H1 (cell line): ENCODE measurements around the gene CD44. TPM values are rescaled to one million over a fixed set of nuclear protein-coding genes. Genes with fewer than 3 reads are reported as not detected.
A peak's percentile ranks its signal among the peaks of the same experiment; 100 is the strongest.

Experiments
- CTCF ChIA-PET: fragments of 300-600 bp; sonication (Branson Sonifier 250); formaldehyde crosslinking; loops from one replicate; lab custom pipeline; 2021; ENCODE audit not compliant: partially characterized antibody; lab: Charles Lee
- POLR2A ChIA-PET: fragments of 300-600 bp; sonication (Branson Sonifier 250); formaldehyde crosslinking; loops from one replicate; lab custom pipeline; 2021; ENCODE audit warnings: inconsistent platforms; ENCODE audit not compliant: partially characterized antibody; lab: Charles Lee
- DNase-seq, 2 experiments: peaks; one replicate each; pipeline versions ENCODE4 v3.0.0 to v3.0.0-alpha.2; 2010 to 2022; ENCODE audit warnings: low spot score in 2 of 2, low read depth in 1 of 2, mixed read lengths in 1 of 2
- FAIRE-seq: peaks from 2 replicates; lab custom pipeline; 2011; peaks lifted over from hg19 to GRCh38; lab: Jason Lieb, UNC
- H2AFZ ChIP-seq: 2 replicates; pipeline ENCODE4 v1.8.1; 2012; ENCODE audit warnings: low read length, inconsistent platforms
- H2AK5ac ChIP-seq: 2 replicates; pipeline ENCODE4 v1.6.1; 2013; ENCODE audit warnings: low read depth, low read length
- H2BK120ac ChIP-seq: replicated peaks from 2 replicates; pipeline ENCODE3; 2013; ENCODE audit warnings: low read depth, low read length, inconsistent platforms
- H2BK12ac ChIP-seq: 2 replicates; pipeline ENCODE4 v1.6.1; 2013; ENCODE audit warnings: low read depth, low read length
- H2BK15ac ChIP-seq: 2 replicates; pipeline ENCODE4 v1.6.1; 2013; ENCODE audit warnings: low read length
- H2BK20ac ChIP-seq: 2 replicates; pipeline ENCODE4 v1.6.1; 2013; ENCODE audit warnings: low read length
- H2BK5ac ChIP-seq: 2 replicates; pipeline ENCODE4 v1.6.1; 2013; ENCODE audit warnings: low read depth, low read length
- H3K14ac ChIP-seq: 2 replicates; pipeline ENCODE4 v1.6.1; 2013; ENCODE audit warnings: inconsistent platforms; ENCODE audit not compliant: insufficient read length
- H3K18ac ChIP-seq: 2 replicates; pipeline ENCODE4 v1.6.1; 2013; ENCODE audit warnings: low read length; ENCODE audit errors: extremely low read depth
- H3K23ac ChIP-seq: 2 replicates; pipeline ENCODE4 v1.6.1; 2013; ENCODE audit warnings: inconsistent platforms; ENCODE audit not compliant: insufficient read length
- H3K23me2 ChIP-seq: 2 replicates; pipeline ENCODE4 v1.6.1; 2013; ENCODE audit warnings: low read depth, low read length
- H3K27ac ChIP-seq: 2 replicates; pipeline ENCODE4 v1.6.1; 2011; ENCODE audit warnings: low read depth, low read length, inconsistent platforms
- H3K27me3 ChIP-seq, 4 experiments: replicated peaks in 1 of 4; 1 replicate in 1 of 4; 2 replicates in 3 of 4; pipeline versions ENCODE4 v1.6.1 to v1.8.1; 2011 to 2013; ENCODE audit warnings: low read length in 3 of 4, mild to moderate bottlenecking in 3 of 4, inconsistent platforms in 2 of 4, mixed read lengths in 2 of 4, moderate library complexity in 1 of 4; ENCODE audit not compliant: control insufficient read depth in 3 of 4, insufficient read depth in 3 of 4; ENCODE audit errors: extremely low read depth in 1 of 4
- H3K36me3 ChIP-seq, 4 experiments: 2 replicates each; pipeline versions ENCODE4 v1.6.1 to v1.8.1; 2011 to 2013; ENCODE audit warnings: mild to moderate bottlenecking in 4 of 4, low read length in 3 of 4, moderate library complexity in 2 of 4, control low read depth in 1 of 4, inconsistent platforms in 1 of 4; ENCODE audit not compliant: insufficient read depth in 4 of 4, control insufficient read depth in 2 of 4
- H3K4ac ChIP-seq: replicated peaks from 2 replicates; pipeline ENCODE3; 2013; ENCODE audit warnings: low read length, low read depth, mixed read lengths, inconsistent platforms; ENCODE audit not compliant: insufficient read length
- H3K4me1 ChIP-seq, 4 experiments: replicated peaks in 1 of 4; 1 replicate in 1 of 4; 2 replicates in 3 of 4; pipeline versions ENCODE4 v1.6.1 to v1.8.1; 2011 to 2013; ENCODE audit warnings: low read length in 3 of 4, inconsistent platforms in 2 of 4, mixed read lengths in 1 of 4; ENCODE audit not compliant: insufficient read depth in 4 of 4, control insufficient read depth in 3 of 4
- H3K4me2 ChIP-seq, 2 experiments: 2 replicates each; pipeline versions ENCODE4 v1.6.1 to v1.8.1; 2011 to 2013; ENCODE audit warnings: low read depth in 2 of 2, low read length in 2 of 2, control low read depth in 1 of 2, inconsistent platforms in 1 of 2, mild to moderate bottlenecking in 1 of 2; ENCODE audit not compliant: insufficient read depth in 1 of 2
- H3K4me3 ChIP-seq, 4 experiments: fragments of 200-600, 300-600 bp in 1 of 4; sonication (generic), shearing (Covaris generic), sonication (Bioruptor Twin) in 1 of 4; 2 replicates each; pipeline versions ENCODE4 v1.5.1 to v1.8.1; 2011 to 2016; ENCODE audit warnings: low read length in 4 of 4, low read depth in 3 of 4, control low read depth in 2 of 4, inconsistent platforms in 2 of 4, mild to moderate bottlenecking in 2 of 4, mixed read lengths in 1 of 4, moderate library complexity in 1 of 4; ENCODE audit not compliant: insufficient read depth in 2 of 4; ENCODE audit errors: extremely low read depth in 1 of 4
- H3K56ac ChIP-seq: replicated peaks from 2 replicates; pipeline ENCODE3; 2013; ENCODE audit warnings: low read depth, mild to moderate bottlenecking, mixed read lengths, low read length, inconsistent platforms; ENCODE audit not compliant: insufficient read length
- H3K79me1 ChIP-seq: 2 replicates; pipeline ENCODE4 v1.6.1; 2013; ENCODE audit warnings: low read depth, low read length, control low read depth
- H3K79me2 ChIP-seq, 2 experiments: 2 replicates each; pipeline versions ENCODE4 v1.6.1 to v1.8.1; 2012 to 2013; ENCODE audit warnings: low read length in 2 of 2, mild to moderate bottlenecking in 2 of 2, inconsistent platforms in 1 of 2; ENCODE audit not compliant: insufficient read depth in 2 of 2, control insufficient read depth in 1 of 2
- H3K9ac ChIP-seq, 4 experiments: replicated peaks in 1 of 4; 1 replicate in 1 of 4; 2 replicates in 3 of 4; pipeline versions ENCODE4 v1.6.1 to v1.8.1; 2011 to 2013; ENCODE audit warnings: low read depth in 3 of 4, low read length in 3 of 4, control low read depth in 2 of 4, mild to moderate bottlenecking in 2 of 4, moderate library complexity in 2 of 4, inconsistent platforms in 1 of 4; ENCODE audit errors: extremely low read depth in 1 of 4
- H3K9me3 ChIP-seq, 2 experiments: 2 replicates each; pipeline versions ENCODE4 v1.6.1 to v1.8.1; 2012 to 2013; ENCODE audit warnings: mild to moderate bottlenecking in 2 of 2, moderate library complexity in 2 of 2, control low read depth in 1 of 2, inconsistent platforms in 1 of 2, low read depth in 1 of 2, low read length in 1 of 2, mixed read lengths in 1 of 2; ENCODE audit not compliant: insufficient read depth in 2 of 2
- H4K20me1 ChIP-seq, 2 experiments: replicated peaks in 1 of 2; 2 replicates each; pipeline versions ENCODE3 to v1.8.1; 2011 to 2013; ENCODE audit warnings: inconsistent platforms in 2 of 2, low read length in 2 of 2, mild to moderate bottlenecking in 1 of 2; ENCODE audit not compliant: insufficient read depth in 2 of 2, control insufficient read depth in 1 of 2
- H4K5ac ChIP-seq: 2 replicates; pipeline ENCODE4 v1.6.1; 2013; ENCODE audit warnings: low read length, low read depth, mixed read lengths, inconsistent platforms; ENCODE audit not compliant: insufficient read length
- H4K8ac ChIP-seq: 2 replicates; pipeline ENCODE4 v1.8.0; 2013; ENCODE audit warnings: mild to moderate bottlenecking, moderate library complexity, low read length, inconsistent platforms; ENCODE audit not compliant: insufficient read depth; ENCODE audit errors: extremely low read depth
- H4K91ac ChIP-seq: replicated peaks from 2 replicates; pipeline ENCODE3; 2013; ENCODE audit warnings: low read length, mixed read lengths, inconsistent platforms; ENCODE audit not compliant: insufficient read length
- BCL11A ChIP-seq, 2 experiments: IDR thresholded peaks; one replicate each; pipeline ENCODE4 v1.6.1; 2011; ENCODE audit warnings: low read depth in 2 of 2, low read length in 2 of 2, mild to moderate bottlenecking in 2 of 2
- CTBP2 ChIP-seq: IDR thresholded peaks from 2 replicates; pipeline ENCODE4 v1.7.0; 2011; ENCODE audit warnings: borderline replicate concordance, mild to moderate bottlenecking, moderate library complexity, mixed read lengths, low read length; ENCODE audit not compliant: insufficient read depth, insufficient read length
- SAP30 ChIP-seq: fragments of 300-600 bp; sonication (generic); IDR thresholded peaks from 2 replicates; pipeline ENCODE4 v1.7.1; 2012; ENCODE audit warnings: low read length, moderate library complexity, mild to moderate bottlenecking, inconsistent platforms; ENCODE audit not compliant: insufficient read depth, insufficient replicate concordance
- polyA plus RNA-seq, 7 experiments: library from polyadenylated mRNA; depleted of rRNA in 3 of 7; stranded (reverse) in 5 of 7; unstranded in 2 of 7; fragments of >200 nt in 5 of 7; fragments of 200-250 nt in 2 of 7; gene quantifications; 1 replicate in 5 of 7; 2 replicates in 1 of 7; 4 replicates in 1 of 7; pipeline versions ENCODE4 v1.2.1 to v1.2.3, GENCODE V29; 2011 to 2013; ENCODE audit warnings: missing spikeins in 2 of 7, mixed read lengths in 2 of 7
- total RNA-seq: library from RNA; stranded (reverse); fragmentation: NEBNext Ultra II Directional; extraction: Animal tissue kit (Norgen Biotek cat#: 25700); gene quantifications from 2 replicates; pipeline ENCODE4 v1.2.1, GENCODE V29; 2021

Gene CD44
- total and polyA plus RNA-seq, 2 of the 8 experiments (the other 6 are each of a cell fraction or from before 2014, with no cell fraction given): 11.8 to 13.7 TPM

DNA sequence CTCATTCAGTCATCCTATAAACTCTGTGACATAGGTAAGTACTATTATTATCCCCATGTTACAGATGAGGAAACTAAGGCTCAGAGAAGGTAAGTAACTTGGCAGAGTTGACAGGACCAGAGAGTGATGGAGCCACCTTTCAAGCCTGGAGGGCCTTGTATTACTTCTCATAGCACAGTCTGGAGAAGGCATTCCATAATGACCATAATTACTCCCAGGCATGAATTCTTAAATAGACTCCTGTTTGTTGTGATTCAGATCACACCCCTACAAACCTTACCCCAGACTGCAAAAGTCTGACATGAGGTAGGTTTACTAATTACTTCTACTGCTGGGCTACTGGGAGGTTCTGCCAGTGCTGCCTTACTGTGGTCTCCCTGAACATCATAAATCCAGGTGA is 77.0 kb downstream of the CD44 start:
- Histone ChIP-seq H3K18ac (no peak overlapping the region), H4K20me1 (no peaks in the 10 kb centered on the region), H2BK120ac (no peak overlapping the region), H2AFZ (no peak overlapping the region), H2BK15ac (no peak overlapping the region), H3K4me2 (no peak overlapping the region), H3K23me2 (no peaks in the 10 kb centered on the region), H3K4me1 (peaks cover 0 to 11% (median 5%) of the 10 kb centered on the region in 4 experiments; a peak in 3 of 7 replicates), H3K23ac (no peak overlapping the region), H3K27me3 (no peaks in the 10 kb centered on the region; a peak in 1 of 7 replicates), H3K9me3 (no peaks in the 10 kb centered on the region), H3K79me2 (no peaks in the 10 kb centered on the region), H4K5ac (no peak overlapping the region), H3K4me3 (no peak overlapping the region), H3K4ac (no peak overlapping the region), H4K8ac (no peak overlapping the region), H4K91ac (no peak overlapping the region), H3K9ac (no peak overlapping the region), H3K36me3 (no peaks in the 10 kb centered on the region), H2AK5ac (no peak overlapping the region), H2BK5ac (0 out of 2 replicates have a peak overlapping the region, but pooled peaks have one; percentile 22)
- CTCF ChIA-PET: no interaction called here
- FAIRE-seq: no peak
- DNase-seq: no peak
- TF ChIP-seq CTBP2 (no peak), BCL11A (IDR thresholded peaks at IDR 0.05; ENCODE audit: low read depth in 2 of 2, low read length in 2 of 2) (no peak), SAP30 (no peak)
- TF ChIP-seq, all 59 proteins: peak for 0
- Histone ChIP-seq H3K27ac (no peak overlapping the region), H2BK20ac (no peak overlapping the region), H3K14ac (no peak overlapping the region), H3K56ac (no peak overlapping the region), H3K79me1 (no peaks in the 10 kb centered on the region), H2BK12ac (no peak overlapping the region)
- POLR2A ChIA-PET: no interaction called here
